Activated CD4-positive, alpha-beta T cell treated with anti-CD3 and anti-CD28 coated beads, Interleukin-2, amount 50 U/mL, for 24 hours (primary cell): ENCODE data around the gene TNIK.

Experiments used
- DNase-seq, 2 donors: peaks; one replicate each; pipeline ENCODE4 v3.0.0-alpha.2; 2020; ENCODE audit warnings: low read depth in 1 of 2, low spot score in 1 of 2

TNIK gene

GRCh38 chr3:171234298-171235010, 225.8 kb downstream of the TNIK start:
- no peak for DNase-seq

GRCh38 chr3:171231361-171231760, 228.8 kb downstream of the TNIK start:
- DNase-seq = no peak

- DNase-seq = no peak
Observed at GRCh38 chr3:171230865-171231264, 229.3 kb downstream of the TNIK start.

GRCh38 chr3:171229173-171229572, 231.0 kb downstream of the TNIK start:
- no peak for DNase-seq

GRCh38 chr3:171228240-171228639, 232.0 kb downstream of the TNIK start:
- DNase-seq = no peak

- DNase-seq = no peak
Observed at GRCh38 chr3:171227828-171228227, 232.4 kb downstream of the TNIK start.

GRCh38 chr3:171227359-171227758, 232.8 kb downstream of the TNIK start:
- DNase-seq = no peak

- no peak for DNase-seq
Observed at GRCh38 chr3:171226794-171227193, 233.4 kb downstream of the TNIK start.

GRCh38 chr3:171225708-171226107, 234.5 kb downstream of the TNIK start:
- DNase-seq = no peak

GRCh38 chr3:171225165-171225564, 235.0 kb downstream of the TNIK start:
- DNase-seq = no peak

GRCh38 chr3:171223396-171223795, 236.8 kb downstream of the TNIK start:
- no peak for DNase-seq

GRCh38 chr3:171222995-171223394, 237.2 kb downstream of the TNIK start:
- no peak for DNase-seq

GRCh38 chr3:171221597-171221996, 238.6 kb downstream of the TNIK start:
- no peak for DNase-seq

GRCh38 chr3:171221104-171221503, 239.1 kb downstream of the TNIK start:
- DNase-seq = no peak

- DNase-seq = no peak
Observed at GRCh38 chr3:171219258-171219657, 240.9 kb downstream of the TNIK start.

- DNase-seq = no peak
Observed at GRCh38 chr3:171218069-171218468, 242.1 kb downstream of the TNIK start.

GRCh38 chr3:171213907-171214306, 246.3 kb downstream of the TNIK start:
- no peak for DNase-seq

GRCh38 chr3:171213178-171213577, 247.0 kb downstream of the TNIK start:
- DNase-seq = no peak

- no peak for DNase-seq
Observed at GRCh38 chr3:171212648-171213047, 247.6 kb downstream of the TNIK start.

GRCh38 chr3:171206283-171206682, 253.9 kb downstream of the TNIK start:
- no peak for DNase-seq

GRCh38 chr3:171204942-171205341, 255.3 kb downstream of the TNIK start:
- no peak for DNase-seq

GRCh38 chr3:171201825-171202224, 258.4 kb downstream of the TNIK start:
- DNase-seq = no peak

- no peak for DNase-seq
Observed at GRCh38 chr3:171200750-171201088, 259.5 kb downstream of the TNIK start.
